Panc1 (cell line): ENCODE results near the gene NEDD8. TPM values are rescaled to one million over a fixed set of nuclear protein-coding genes. Genes with fewer than 3 reads are reported as not detected.

Experiments
- ATAC-seq: fragments of 200-7000 bp; cut with Tn5 transposase; 2 replicates; pipeline ENCODE4 v1.9.1; 2020; ENCODE audit warnings: mild to moderate bottlenecking, moderate library complexity
- BruUV-seq: library from RNA; stranded (reverse); fragments of 400-500 nt; replicated peaks from 2 replicates; lab custom pipeline; 2021; lab: Mats Ljungman, UMichigan
- CTCF ChIA-PET: fragments of 300-600 bp; sonication (Branson Sonifier 250); formaldehyde crosslinking; loops from one replicate; lab custom pipeline; 2022; ENCODE audit warnings: antibody characterized with exemption; lab: Charles Lee
- POLR2A ChIA-PET: fragments of 300-600 bp; sonication (Branson Sonifier 250); formaldehyde crosslinking; loops from one replicate; lab custom pipeline; 2022; ENCODE audit warnings: antibody characterized with exemption; lab: Charles Lee
- DNase-seq: peaks from one replicate; pipeline ENCODE4 v3.0.0-alpha.2; 2010; ENCODE audit warnings: low read depth, low spot score
- H3K27ac ChIP-seq: 2 replicates; pipeline ENCODE4 v1.5.1; 2011; ENCODE audit warnings: mild to moderate bottlenecking, low read length, inconsistent platforms
- H3K27me3 ChIP-seq: fragments of 200-500 bp; sonication (Bioruptor generic); 2 replicates; pipeline ENCODE4 v1.6.0; 2014; ENCODE audit warnings: low read length, inconsistent platforms; ENCODE audit not compliant: control insufficient read depth, insufficient read depth
- H3K36me3 ChIP-seq: fragments of 200-500 bp; sonication (Bioruptor generic); 2 replicates; pipeline ENCODE4 v1.5.1; 2014; ENCODE audit warnings: inconsistent platforms, mild to moderate bottlenecking, low read length, moderate library complexity; ENCODE audit not compliant: control insufficient read depth, insufficient read depth
- H3K4me1 ChIP-seq: 2 replicates; pipeline ENCODE4 v1.5.1; 2011; ENCODE audit warnings: inconsistent platforms, mild to moderate bottlenecking, low read length, moderate library complexity; ENCODE audit not compliant: control insufficient read depth, insufficient read depth
- H3K4me3 ChIP-seq, 2 experiments: 2 replicates each; pipeline ENCODE4 v1.5.1; 2011 to 2012; ENCODE audit warnings: low read depth in 2 of 2, low read length in 2 of 2, mild to moderate bottlenecking in 2 of 2, inconsistent platforms in 1 of 2, moderate library complexity in 1 of 2
- H3K9me3 ChIP-seq: fragments of 200-500 bp; sonication (Bioruptor generic); 2 replicates; pipeline ENCODE4 v1.5.1; 2014; ENCODE audit warnings: low read depth, mild to moderate bottlenecking, inconsistent platforms, low read length, moderate library complexity; ENCODE audit not compliant: control insufficient read depth, insufficient read depth
- POLR2AphosphoS5 ChIP-seq: IDR thresholded peaks from 2 replicates; pipeline ENCODE4 v1.6.1; 2012; ENCODE audit warnings: mild to moderate bottlenecking, low read depth, low read length, moderate library complexity
- REST ChIP-seq, 2 experiments: IDR thresholded peaks; 2 replicates each; pipeline ENCODE4 v1.6.1; 2011 to 2012; ENCODE audit warnings: low read depth in 2 of 2, control low read depth in 1 of 2, low read length in 1 of 2, mild to moderate bottlenecking in 1 of 2, moderate library complexity in 1 of 2; ENCODE audit not compliant: insufficient read depth in 1 of 2
- SIN3A ChIP-seq: IDR thresholded peaks from 2 replicates; pipeline ENCODE4 v1.6.1; 2012; ENCODE audit warnings: low read depth, mild to moderate bottlenecking, low read length, moderate library complexity, borderline replicate concordance; ENCODE audit not compliant: insufficient read depth
- TCF7L2 ChIP-seq: IDR thresholded peaks from 2 replicates; pipeline ENCODE4 v1.6.1; 2011; ENCODE audit warnings: mild to moderate bottlenecking, low read depth, low read length, inconsistent platforms
- in situ Hi-C: cut with HindIII; loops from 2 replicates; pipeline ENCODE4 v1.10.0; 2016; ENCODE audit warnings: low sequenced_read_pairs, low pct_unique_long_range_greater_than_20kb
- intact Hi-C: fragments of 100-400 bp; cut with micrococcal nuclease; formaldehyde crosslinking; loops from one replicate; pipeline ENCODE4 v1.10.0; 2022; ENCODE audit not compliant: unreplicated experiment
- total RNA-seq: library from RNA; stranded (reverse); gene quantifications from one replicate; pipeline ENCODE4 v1.2.1, GENCODE V29; 2021; ENCODE audit not compliant: unreplicated experiment
- TF ChIP-seq, protein P1 (sequence below): fragments of 450-650 bp; IDR thresholded peaks from 2 replicates; pipeline ENCODE4 v1.5.1; 2017; ENCODE audit warnings: mild to moderate bottlenecking

Gene NEDD8
- total RNA-seq, 1 experiment from 2014 or later: 155 TPM

DNA sequence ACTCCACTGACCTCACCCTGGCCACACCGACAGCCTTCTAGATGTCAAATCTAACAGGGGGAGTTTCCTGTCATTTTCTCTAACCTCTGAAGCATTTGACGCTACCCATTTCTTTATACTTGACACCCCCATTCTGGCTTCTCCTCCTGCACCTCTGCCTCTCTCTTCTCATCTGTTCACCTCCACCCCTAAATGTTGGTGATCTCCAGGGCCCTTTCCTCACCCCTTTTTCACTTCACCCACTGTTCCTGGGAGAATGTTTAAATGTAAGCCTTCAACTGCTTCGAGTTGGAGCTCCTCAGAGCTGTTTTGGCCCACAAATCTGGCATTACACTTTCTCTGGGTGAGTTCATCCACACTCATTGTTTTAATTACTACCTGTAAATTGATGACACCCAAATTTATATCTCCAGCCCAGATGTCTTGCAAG is 39.7 kb upstream of the NEDD8 start:
- TF ChIP-seq, protein P1, sequence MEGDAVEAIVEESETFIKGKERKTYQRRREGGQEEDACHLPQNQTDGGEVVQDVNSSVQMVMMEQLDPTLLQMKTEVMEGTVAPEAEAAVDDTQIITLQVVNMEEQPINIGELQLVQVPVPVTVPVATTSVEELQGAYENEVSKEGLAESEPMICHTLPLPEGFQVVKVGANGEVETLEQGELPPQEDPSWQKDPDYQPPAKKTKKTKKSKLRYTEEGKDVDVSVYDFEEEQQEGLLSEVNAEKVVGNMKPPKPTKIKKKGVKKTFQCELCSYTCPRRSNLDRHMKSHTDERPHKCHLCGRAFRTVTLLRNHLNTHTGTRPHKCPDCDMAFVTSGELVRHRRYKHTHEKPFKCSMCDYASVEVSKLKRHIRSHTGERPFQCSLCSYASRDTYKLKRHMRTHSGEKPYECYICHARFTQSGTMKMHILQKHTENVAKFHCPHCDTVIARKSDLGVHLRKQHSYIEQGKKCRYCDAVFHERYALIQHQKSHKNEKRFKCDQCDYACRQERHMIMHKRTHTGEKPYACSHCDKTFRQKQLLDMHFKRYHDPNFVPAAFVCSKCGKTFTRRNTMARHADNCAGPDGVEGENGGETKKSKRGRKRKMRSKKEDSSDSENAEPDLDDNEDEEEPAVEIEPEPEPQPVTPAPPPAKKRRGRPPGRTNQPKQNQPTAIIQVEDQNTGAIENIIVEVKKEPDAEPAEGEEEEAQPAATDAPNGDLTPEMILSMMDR: no peak
- TF ChIP-seq POLR2AphosphoS5 (no peak), SIN3A (no peak), TCF7L2 (no peak), REST (IDR thresholded peaks at IDR 0.05; ENCODE audit: insufficient read depth in 1 of 2, low read depth in 2 of 2, low read length in 1 of 2) (no peak)
- Histone ChIP-seq H3K4me1 (peaks cover 3% of the 10 kb centered on the region; the same call in 1 of the 2 replicates), H3K36me3 (no peaks in the 10 kb centered on the region), H3K9me3 (no peaks in the 10 kb centered on the region), H3K27ac (peak overlapping the region; percentile 85), H3K4me3 (peak overlapping the region; percentile 81 to 82), H3K27me3 (no peaks in the 10 kb centered on the region)
- in situ Hi-C loops (no loop called here), intact Hi-C loops (no loop called here)
- BruUV-seq: no TSS peak
- DNase-seq (no peak), ATAC-seq (no peak; the same call in 1 of the 2 replicates)
- CTCF ChIA-PET: no interaction called here
- POLR2A ChIA-PET: no interaction called here

DNA sequence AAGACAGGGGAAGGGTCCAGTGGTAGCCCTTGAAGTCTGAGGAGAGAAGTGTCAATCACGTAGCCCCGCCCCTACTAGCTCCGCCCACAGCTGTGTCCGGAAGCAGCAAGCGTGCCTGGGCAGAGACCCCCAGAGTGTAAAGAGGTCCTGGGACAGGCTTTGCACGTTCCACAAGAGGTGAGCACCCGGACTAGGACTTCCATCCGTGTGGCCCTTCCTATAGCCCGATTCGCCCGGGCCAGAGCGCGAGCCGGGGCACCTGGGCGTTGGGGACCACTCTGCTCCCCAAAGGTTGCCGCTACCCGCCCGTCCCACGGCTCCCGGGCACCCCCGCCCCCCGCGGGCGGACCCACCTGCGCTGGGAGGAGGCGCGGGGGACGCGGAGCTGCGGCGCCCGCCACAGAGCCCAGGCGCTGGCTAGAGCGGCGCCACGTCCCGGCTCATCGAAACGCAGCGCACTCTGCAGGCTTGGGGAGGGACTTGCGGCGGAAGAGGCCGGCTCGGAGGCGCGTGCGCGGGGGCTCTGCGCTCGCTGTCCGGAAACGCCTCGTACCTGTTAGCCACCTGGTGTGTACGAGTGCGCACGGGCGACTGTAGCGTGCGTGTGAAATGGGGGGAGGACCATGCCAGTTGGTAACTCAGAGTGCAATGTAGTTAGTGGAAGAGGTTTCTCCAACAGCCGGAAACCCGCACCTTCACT is 39.1 kb upstream of the NEDD8 start, which contains the start of gene RABGGTA:
Gene RABGGTA (minus strand): TSS at position 464 of the 700 bp plus-strand sequence. CDS start 482 bp downstream, outside the sequence.
- Histone ChIP-seq H3K27me3 (no peaks in the 10 kb centered on the region), H3K9me3 (no peaks in the 10 kb centered on the region), H3K27ac (peak within 1 kb of the TSS; percentile 85), H3K36me3 (no peaks in the 10 kb centered on the region), H3K4me1 (peaks cover 3% of the 10 kb centered on the region; the same call in 1 of the 2 replicates), H3K4me3 (peak within 1 kb of the TSS; percentile 81 to 82)
- DNase-seq: peak; percentile 25
- intact Hi-C loops (no loop called here), in situ Hi-C loops (no loop called here)
- TF ChIP-seq, protein P1: peak; percentile 86
- TF ChIP-seq TCF7L2 (peak; percentile 18; the same call in 1 of the 2 replicates), SIN3A (no peak), REST (IDR thresholded peaks at IDR 0.05; ENCODE audit: insufficient read depth in 1 of 2, low read depth in 2 of 2, low read length in 1 of 2) (peak in 1 of 2 experiments; percentile 37; a peak in 1 of 4 replicates), POLR2AphosphoS5 (peak; percentile 70; the same call in 1 of the 2 replicates)
- POLR2A ChIA-PET: no interaction called here
- BruUV-seq: no TSS peak
- ATAC-seq: peak; percentile 99
- CTCF ChIA-PET: interaction anchor here (0.6 to 1.4 kb wide), 4 partner anchors 29 to 162 kb away, joined by 3 to 6 read pairs (median 4); partner anchors contain the start of gene TINF2
